ENCODE results near the gene MATN4. TPM values are rescaled to one million over a fixed set of nuclear protein-coding genes. Genes with fewer than 3 reads are reported as not detected.

The MATN4 gene
- total and polyA plus RNA-seq, 2 of the 13 experiments (the other 11 are each of a cell fraction or from before 2014, with no cell fraction given), result not detected

DNA sequence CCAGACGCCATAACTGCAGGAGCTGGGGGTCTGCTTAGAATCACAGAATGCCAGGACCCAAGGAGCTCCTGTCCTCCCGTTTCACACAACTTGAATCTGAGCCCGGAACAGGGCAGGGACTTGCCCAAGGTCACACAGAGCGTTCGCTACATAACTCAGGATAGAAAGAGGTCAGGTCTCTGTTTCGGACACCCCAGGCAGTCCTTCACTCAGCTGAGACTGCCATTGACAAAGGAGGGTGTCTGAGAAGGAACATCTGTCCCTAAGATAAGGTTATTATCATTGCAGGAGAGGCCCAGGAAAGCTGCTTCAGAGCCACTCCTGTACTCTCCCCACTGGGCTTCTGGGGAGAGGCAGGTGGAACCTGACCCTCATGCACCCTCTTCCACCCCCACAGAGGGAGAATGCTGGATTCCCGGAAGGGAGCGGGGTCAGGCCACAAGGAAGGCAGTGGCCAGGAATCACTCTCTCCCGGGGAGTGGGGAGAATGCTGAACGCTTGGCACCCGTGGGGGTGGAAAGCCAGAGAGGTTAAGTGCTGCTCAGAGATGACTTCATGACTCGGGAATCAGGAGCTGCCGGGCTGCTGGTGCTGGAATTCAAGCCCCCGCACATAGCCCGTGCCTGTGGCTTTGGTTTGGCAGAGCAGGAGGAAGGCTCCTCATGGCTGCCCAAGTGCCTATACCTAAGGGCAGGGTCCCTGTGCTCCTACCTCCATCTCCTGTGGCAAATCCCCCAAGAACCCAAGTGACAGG lies 29.4 kb upstream of the MATN4 start (continued):
- TF ChIP-seq, protein P1, sequence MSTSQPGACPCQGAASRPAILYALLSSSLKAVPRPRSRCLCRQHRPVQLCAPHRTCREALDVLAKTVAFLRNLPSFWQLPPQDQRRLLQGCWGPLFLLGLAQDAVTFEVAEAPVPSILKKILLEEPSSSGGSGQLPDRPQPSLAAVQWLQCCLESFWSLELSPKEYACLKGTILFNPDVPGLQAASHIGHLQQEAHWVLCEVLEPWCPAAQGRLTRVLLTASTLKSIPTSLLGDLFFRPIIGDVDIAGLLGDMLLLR (CRISPR knock-in tag; IDR thresholded peaks at IDR 0.05), result 0 out of 2 replicates have a peak, but pooled peaks have one; percentile 21
- TF ChIP-seq, protein P2, sequence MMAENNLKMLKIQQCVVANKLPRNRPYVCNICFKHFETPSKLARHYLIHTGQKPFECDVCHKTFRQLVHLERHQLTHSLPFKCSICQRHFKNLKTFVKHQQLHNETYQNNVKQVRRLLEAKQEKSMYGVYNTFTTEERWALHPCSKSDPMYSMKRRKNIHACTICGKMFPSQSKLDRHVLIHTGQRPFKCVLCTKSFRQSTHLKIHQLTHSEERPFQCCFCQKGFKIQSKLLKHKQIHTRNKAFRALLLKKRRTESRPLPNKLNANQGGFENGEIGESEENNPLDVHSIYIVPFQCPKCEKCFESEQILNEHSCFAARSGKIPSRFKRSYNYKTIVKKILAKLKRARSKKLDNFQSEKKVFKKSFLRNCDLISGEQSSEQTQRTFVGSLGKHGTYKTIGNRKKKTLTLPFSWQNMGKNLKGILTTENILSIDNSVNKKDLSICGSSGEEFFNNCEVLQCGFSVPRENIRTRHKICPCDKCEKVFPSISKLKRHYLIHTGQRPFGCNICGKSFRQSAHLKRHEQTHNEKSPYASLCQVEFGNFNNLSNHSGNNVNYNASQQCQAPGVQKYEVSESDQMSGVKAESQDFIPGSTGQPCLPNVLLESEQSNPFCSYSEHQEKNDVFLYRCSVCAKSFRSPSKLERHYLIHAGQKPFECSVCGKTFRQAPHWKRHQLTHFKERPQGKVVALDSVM (CRISPR knock-in tag; IDR thresholded peaks at IDR 0.05), result no peak
- TF ChIP-seq SMC3 (IDR thresholded peaks at IDR 0.05; ENCODE audit: low read length) (no peak; the same call in 1 of the 2 replicates), ZNF558 (CRISPR knock-in tag; IDR thresholded peaks at IDR 0.05; ENCODE audit: borderline replicate concordance) (no peak), ZBTB3 (CRISPR knock-in tag; IDR thresholded peaks at IDR 0.05; ENCODE audit: borderline replicate concordance, low read depth) (no peak), ZNF496 (CRISPR knock-in tag; IDR thresholded peaks at IDR 0.05; ENCODE audit: insufficient replicate concordance) (no peak), STAT5B (CRISPR knock-in tag; IDR thresholded peaks at IDR 0.05) (no peak), SIN3B (IDR thresholded peaks at IDR 0.05; ENCODE audit: low read length) (0 out of 2 replicates have a peak, but pooled peaks have one; percentile 14), DMAP1 (CRISPR knock-in tag; IDR thresholded peaks at IDR 0.05) (peak; percentile 61), ZNF556 (CRISPR knock-in tag; IDR thresholded peaks at IDR 0.05; ENCODE audit: borderline replicate concordance) (no peak; the same call in 1 of the 2 replicates), MXI1 (IDR thresholded peaks at IDR 0.05; ENCODE audit: borderline replicate concordance, low read depth, low read length) (no peak), SP5 (CRISPR knock-in tag; IDR thresholded peaks at IDR 0.05; ENCODE audit: borderline replicate concordance, low read depth) (0 out of 2 replicates have a peak, but pooled peaks have one; percentile 18)
- TF ChIP-seq, protein P3, sequence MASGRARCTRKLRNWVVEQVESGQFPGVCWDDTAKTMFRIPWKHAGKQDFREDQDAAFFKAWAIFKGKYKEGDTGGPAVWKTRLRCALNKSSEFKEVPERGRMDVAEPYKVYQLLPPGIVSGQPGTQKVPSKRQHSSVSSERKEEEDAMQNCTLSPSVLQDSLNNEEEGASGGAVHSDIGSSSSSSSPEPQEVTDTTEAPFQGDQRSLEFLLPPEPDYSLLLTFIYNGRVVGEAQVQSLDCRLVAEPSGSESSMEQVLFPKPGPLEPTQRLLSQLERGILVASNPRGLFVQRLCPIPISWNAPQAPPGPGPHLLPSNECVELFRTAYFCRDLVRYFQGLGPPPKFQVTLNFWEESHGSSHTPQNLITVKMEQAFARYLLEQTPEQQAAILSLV (CRISPR knock-in tag; IDR thresholded peaks at IDR 0.05; ENCODE audit: borderline replicate concordance), result peak; percentile 22; the same call in 1 of the 2 replicates
- TF ChIP-seq, protein P4, sequence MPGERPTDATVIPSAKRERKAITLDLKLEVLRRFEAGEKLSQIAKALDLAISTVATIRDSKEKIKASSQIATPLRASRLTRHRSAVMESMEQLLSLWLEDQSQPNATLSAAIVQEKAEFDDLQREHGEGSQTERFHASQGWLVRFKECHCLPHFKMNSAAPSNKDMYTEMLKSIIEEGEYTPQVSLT (CRISPR knock-in tag; IDR thresholded peaks at IDR 0.05; ENCODE audit: borderline replicate concordance, low read depth), result no peak
- TF ChIP-seq, protein P5, sequence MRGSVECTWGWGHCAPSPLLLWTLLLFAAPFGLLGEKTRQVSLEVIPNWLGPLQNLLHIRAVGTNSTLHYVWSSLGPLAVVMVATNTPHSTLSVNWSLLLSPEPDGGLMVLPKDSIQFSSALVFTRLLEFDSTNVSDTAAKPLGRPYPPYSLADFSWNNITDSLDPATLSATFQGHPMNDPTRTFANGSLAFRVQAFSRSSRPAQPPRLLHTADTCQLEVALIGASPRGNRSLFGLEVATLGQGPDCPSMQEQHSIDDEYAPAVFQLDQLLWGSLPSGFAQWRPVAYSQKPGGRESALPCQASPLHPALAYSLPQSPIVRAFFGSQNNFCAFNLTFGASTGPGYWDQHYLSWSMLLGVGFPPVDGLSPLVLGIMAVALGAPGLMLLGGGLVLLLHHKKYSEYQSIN (CRISPR knock-in tag; IDR thresholded peaks at IDR 0.05; ENCODE audit: borderline replicate concordance), result no peak
- TF ChIP-seq, protein P6, sequence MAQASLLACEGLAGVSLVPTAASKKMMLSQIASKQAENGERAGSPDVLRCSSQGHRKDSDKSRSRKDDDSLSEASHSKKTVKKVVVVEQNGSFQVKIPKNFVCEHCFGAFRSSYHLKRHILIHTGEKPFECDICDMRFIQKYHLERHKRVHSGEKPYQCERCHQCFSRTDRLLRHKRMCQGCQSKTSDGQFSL (CRISPR knock-in tag; IDR thresholded peaks at IDR 0.05), result no peak
